GM19468 (cell line): Measurements from ENCODE around the gene PCNX1.
A peak's percentile ranks its signal among the peaks of the same experiment; 100 is the strongest.
"Not testable (repeated sequence)": the region's sequence is repeated elsewhere in the genome, so short reads cannot be mapped to it uniquely, and the experiment has no call there.

Experiments used
- ATAC-seq: cut with Tn5 transposase; IDR thresholded peaks from one replicate; pipeline ENCODE4 v1.9.1; 2021; ENCODE audit warnings: mild to moderate bottlenecking, moderate library complexity, moderate number of reproducible peaks; ENCODE audit not compliant: unreplicated experiment; ENCODE audit errors: extremely low read depth

PCNX1 gene

GRCh38 chr14:70907176-70907995, at the start of gene PCNX1:
Gene PCNX1 (plus strand): TSS chr14:70907459. CDS start chr14:70907851, 392 bp downstream.
- peak; percentile 73 for ATAC-seq

GRCh38 chr14:70857496-70857890, 49.8 kb upstream of the PCNX1 start:
- ATAC-seq, result no peak

GRCh38 chr14:70858641-70859040, 48.6 kb upstream of the PCNX1 start:
- no peak for ATAC-seq

- ATAC-seq, result not testable (repeated sequence)
Measured at GRCh38 chr14:70866992-70867391, 40.3 kb upstream of the PCNX1 start.

- no peak for ATAC-seq
Measured at GRCh38 chr14:70871001-70871400, 36.3 kb upstream of the PCNX1 start.

GRCh38 chr14:70871863-70872677, 35.2 kb upstream of the PCNX1 start:
- no peak for ATAC-seq

GRCh38 chr14:70872678-70873020, 34.6 kb upstream of the PCNX1 start:
- ATAC-seq, result no peak

- no peak for ATAC-seq
Measured at GRCh38 chr14:70873627-70874026, 33.6 kb upstream of the PCNX1 start.

- ATAC-seq, result not testable (repeated sequence)
Measured at GRCh38 chr14:70875811-70876460, 31.3 kb upstream of the PCNX1 start.

GRCh38 chr14:70879448-70879847, 27.8 kb upstream of the PCNX1 start:
- ATAC-seq, result no peak

GRCh38 chr14:70880888-70881287, 26.4 kb upstream of the PCNX1 start:
- not testable (repeated sequence) for ATAC-seq

- ATAC-seq, result peak; percentile 64
Measured at GRCh38 chr14:70881549-70882177, 25.6 kb upstream of the PCNX1 start.

- no peak for ATAC-seq
Measured at GRCh38 chr14:70882776-70883492, 24.3 kb upstream of the PCNX1 start.

GRCh38 chr14:70884595-70885342, 22.5 kb upstream of the PCNX1 start:
- no peak for ATAC-seq

- no peak for ATAC-seq
Measured at GRCh38 chr14:70885343-70886022, 21.8 kb upstream of the PCNX1 start.

GRCh38 chr14:70886421-70887206, 20.6 kb upstream of the PCNX1 start:
- peak; percentile 20 for ATAC-seq

GRCh38 chr14:70887207-70887681, 20.0 kb upstream of the PCNX1 start:
- peak; percentile 33 for ATAC-seq
